ENCODE data around the gene GABBR2. TPM values are rescaled to one million over a fixed set of nuclear protein-coding genes. Genes with fewer than 3 reads are reported as not detected.

GABBR2 gene
- total RNA-seq, 1 donor from 2014 or later = 0.75 TPM

- no peak for TF ChIP-seq CTCF (conservative IDR thresholded peaks at IDR 0.05; ENCODE audit: low read depth, low read length)
- H3K4me3 ChIP-seq (ENCODE audit: low read depth, low read length) = no peak overlapping the region
- DNase-seq (ENCODE audit: low read depth) = no peak
These were observed 93.8 kb downstream of the GABBR2 start for GRCh38 chr9:98614941-98615340.

GRCh38 chr9:98612061-98612752 lies 96.5 kb downstream of the GABBR2 start:
- DNase-seq (ENCODE audit: low read depth) = no peak
- H3K4me3 ChIP-seq (ENCODE audit: low read depth, low read length) = no peak overlapping the region
- no peak for TF ChIP-seq CTCF (conservative IDR thresholded peaks at IDR 0.05; ENCODE audit: low read depth, low read length)

- no peak for TF ChIP-seq CTCF (conservative IDR thresholded peaks at IDR 0.05; ENCODE audit: low read depth, low read length)
- no peak overlapping the region for H3K4me3 ChIP-seq (ENCODE audit: low read depth, low read length)
- no peak for DNase-seq (ENCODE audit: low read depth)
These were observed 97.4 kb downstream of the GABBR2 start for GRCh38 chr9:98611319-98611718.

- no peak overlapping the region for H3K4me3 ChIP-seq (ENCODE audit: low read depth, low read length)
- no peak for TF ChIP-seq CTCF (conservative IDR thresholded peaks at IDR 0.05; ENCODE audit: low read depth, low read length)
- DNase-seq (ENCODE audit: low read depth) = no peak
These were observed 98.0 kb downstream of the GABBR2 start for GRCh38 chr9:98610711-98611110.

- no peak for TF ChIP-seq CTCF (conservative IDR thresholded peaks at IDR 0.05; ENCODE audit: low read depth, low read length)
- no peak overlapping the region for H3K4me3 ChIP-seq (ENCODE audit: low read depth, low read length)
- no peak for DNase-seq (ENCODE audit: low read depth)
These were observed 98.5 kb downstream of the GABBR2 start for GRCh38 chr9:98610211-98610610.

GRCh38 chr9:98609646-98610045 lies 99.1 kb downstream of the GABBR2 start:
- H3K4me3 ChIP-seq (ENCODE audit: low read depth, low read length) = no peak overlapping the region
- no peak for TF ChIP-seq CTCF (conservative IDR thresholded peaks at IDR 0.05; ENCODE audit: low read depth, low read length)
- no peak for DNase-seq (ENCODE audit: low read depth)

GRCh38 chr9:98607787-98608186 lies 100.9 kb downstream of the GABBR2 start:
- no peak for DNase-seq (ENCODE audit: low read depth)
- no peak for TF ChIP-seq CTCF (conservative IDR thresholded peaks at IDR 0.05; ENCODE audit: low read depth, low read length)
- no peak overlapping the region for H3K4me3 ChIP-seq (ENCODE audit: low read depth, low read length)
